Mesodermal cell (in vitro differentiated cells): ENCODE data around the gene CPNE2.

Source experiments
- H3K27ac ChIP-seq: 2 replicates; pipeline ENCODE4 v1.7.0; 2013; ENCODE audit warnings: mild to moderate bottlenecking, low read depth, low read length, moderate library complexity; ENCODE audit not compliant: severe bottlenecking
- H3K36me3 ChIP-seq: 2 replicates; pipeline ENCODE4 v1.7.1; 2013; ENCODE audit warnings: mild to moderate bottlenecking, low read length, moderate library complexity; ENCODE audit not compliant: control insufficient read depth, insufficient read depth
- H3K4me1 ChIP-seq: one replicate; pipeline ENCODE4 v1.7.1; 2013; ENCODE audit warnings: mild to moderate bottlenecking, low read length; ENCODE audit not compliant: insufficient read depth, control insufficient read depth, poor library complexity, severe bottlenecking
- H3K4me3 ChIP-seq: 2 replicates; pipeline ENCODE4 v1.7.0; 2013; ENCODE audit warnings: low read length, control low read depth, mild to moderate bottlenecking; ENCODE audit not compliant: insufficient read depth, poor library complexity, severe bottlenecking; ENCODE audit errors: extremely low read depth
- H3K9me3 ChIP-seq: 2 replicates; pipeline ENCODE4 v1.7.1; 2013; ENCODE audit warnings: mild to moderate bottlenecking, low read length, moderate library complexity; ENCODE audit not compliant: control insufficient read depth
- WGBS, 2 experiments: methylation state at CpG; one replicate each; pipeline ENCODE4 v1.1.5; 2013; ENCODE audit warnings: missing lambda C conversion rate in 2 of 2; ENCODE audit not compliant: insufficient coverage in 2 of 2; 5-methylcytosine and 5-hydroxymethylcytosine counted together

Gene CPNE2

DNA sequence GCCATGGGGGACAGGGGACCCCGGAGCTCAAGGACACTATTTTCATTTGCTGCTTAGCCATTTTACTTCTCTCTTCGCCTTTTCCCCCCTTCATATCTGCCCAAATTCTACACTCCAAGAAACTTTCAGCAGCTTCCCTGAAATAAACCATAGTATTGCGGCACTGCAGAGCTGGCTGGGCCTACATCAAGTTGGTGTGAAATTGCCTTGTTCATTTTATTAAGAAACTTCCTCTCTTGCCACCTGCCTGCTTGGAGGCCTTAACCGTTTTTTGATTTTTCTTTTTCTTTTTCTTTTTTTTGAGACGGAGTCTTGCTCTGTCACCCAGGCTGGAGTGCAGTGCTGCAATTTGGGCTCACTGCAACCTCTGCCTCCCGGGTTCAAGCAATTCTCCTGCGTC is 7.4 kb upstream of the CPNE2 start:
- Histone ChIP-seq H3K36me3 (no peaks in the 10 kb centered on the region), H3K4me3 (no peak overlapping the region), H3K27ac (no peak overlapping the region), H3K4me1 (no peaks in the 10 kb centered on the region), H3K9me3 (no peaks in the 10 kb centered on the region)
- 95 to 99% methylated on average over 6 to 7 of the region's 7 CpGs for WGBS, 2 experiments

DNA sequence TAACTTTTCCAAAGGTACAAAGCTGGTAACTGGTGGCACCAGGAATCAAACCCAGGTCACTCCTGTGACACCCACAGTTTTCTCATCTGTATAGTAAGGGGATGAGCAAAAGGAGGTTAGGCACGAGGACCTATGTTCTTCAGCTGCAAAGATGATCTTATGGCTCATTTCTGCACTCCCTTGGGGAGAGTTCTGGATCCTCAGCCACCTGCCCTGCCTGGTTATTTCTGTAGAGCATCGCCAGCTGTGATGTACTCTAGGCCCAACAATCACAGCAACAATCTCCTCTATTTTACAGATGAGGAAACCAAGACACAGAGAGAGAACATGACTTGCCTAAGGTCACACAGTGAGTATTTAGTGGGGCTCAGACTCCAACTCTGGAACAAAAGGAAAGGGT is 5.4 kb upstream of the CPNE2 start:
- WGBS, 2 experiments: 83 to 100% methylated on average over 1 to 2 of the region's 2 CpGs
- no peaks in the 10 kb centered on the region for H3K36me3 ChIP-seq
- H3K9me3 ChIP-seq: no peaks in the 10 kb centered on the region
- peaks cover 6% of the 10 kb centered on the region for H3K4me1 ChIP-seq
- H3K27ac ChIP-seq: no peak overlapping the region
- no peak overlapping the region for H3K4me3 ChIP-seq

DNA sequence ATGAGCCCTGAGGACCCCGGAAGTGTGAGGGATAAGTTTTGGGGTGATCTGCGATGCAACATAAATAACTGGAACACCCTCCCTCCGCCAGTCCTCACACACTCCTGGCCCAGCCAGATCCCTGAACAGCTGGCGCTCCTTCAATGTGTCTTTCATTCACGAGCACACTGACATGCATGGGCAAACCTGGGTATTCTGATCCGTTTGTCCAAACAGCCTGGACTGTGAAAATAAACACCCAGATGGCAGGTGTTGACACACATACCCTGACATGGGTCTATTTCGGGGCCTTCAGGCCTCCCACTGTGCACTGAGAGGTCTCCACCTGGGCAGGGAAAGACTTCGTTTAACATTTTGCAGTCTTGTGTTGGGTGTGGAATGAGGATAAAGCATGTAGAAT is 3.0 kb upstream of the CPNE2 start:
- Histone ChIP-seq H3K4me1 (peaks cover 11% of the 10 kb centered on the region), H3K4me3 (no peak overlapping the region), H3K9me3 (no peaks in the 10 kb centered on the region), H3K27ac (no peak overlapping the region), H3K36me3 (peaks cover under 1% of the 10 kb centered on the region)
- 85 to 98% methylated on average over 6 to 8 of the region's 8 CpGs for WGBS, 2 experiments

DNA sequence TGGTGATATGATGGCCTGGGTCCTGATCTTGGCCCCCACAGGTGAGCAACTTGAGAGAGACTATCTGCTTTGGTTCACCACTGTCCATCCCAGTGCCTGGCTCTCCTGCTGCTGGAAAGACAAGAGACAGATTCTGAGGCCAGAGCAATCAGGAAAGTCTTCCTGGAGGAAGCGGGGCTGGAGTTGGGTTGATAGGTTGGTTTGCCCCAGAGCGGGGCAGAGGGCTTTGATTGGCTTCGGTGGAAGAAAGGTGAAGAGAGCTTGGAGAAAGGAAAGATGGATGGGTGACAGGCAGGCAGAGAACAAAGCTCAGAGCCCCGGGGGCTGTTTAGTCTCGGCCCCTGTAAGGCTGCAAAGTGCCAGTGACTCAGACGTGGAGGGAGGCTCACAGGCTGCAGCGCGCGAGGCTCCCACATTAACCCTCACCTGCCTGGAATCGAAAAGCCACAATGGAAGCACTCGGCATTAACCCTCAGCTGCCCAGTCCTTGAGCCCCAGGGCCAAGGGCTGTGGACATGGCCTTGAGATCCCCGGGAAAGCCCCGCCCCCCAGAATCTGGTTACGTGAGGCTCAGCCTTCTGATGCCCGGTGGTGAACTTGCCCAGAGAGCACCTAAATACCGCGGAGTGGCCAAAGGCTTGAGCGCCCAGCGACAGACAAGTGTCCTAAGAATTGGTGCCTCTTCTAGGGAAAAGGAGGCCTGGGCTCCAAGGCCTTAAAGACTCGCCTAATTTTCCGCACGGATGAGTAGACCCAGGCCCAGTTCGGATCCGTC is 996 bp upstream of the CPNE2 start:
- H3K4me3 ChIP-seq: peak overlapping the region; percentile 55
- WGBS, 2 experiments: 7 to 10% methylated on average over 22 to 24 of the region's 24 CpGs
- H3K36me3 ChIP-seq: peaks cover 15% of the 10 kb centered on the region
- H3K4me1 ChIP-seq: peaks cover 11% of the 10 kb centered on the region
- H3K27ac ChIP-seq: peak overlapping the region; percentile 54
- H3K9me3 ChIP-seq: no peaks in the 10 kb centered on the region

DNA sequence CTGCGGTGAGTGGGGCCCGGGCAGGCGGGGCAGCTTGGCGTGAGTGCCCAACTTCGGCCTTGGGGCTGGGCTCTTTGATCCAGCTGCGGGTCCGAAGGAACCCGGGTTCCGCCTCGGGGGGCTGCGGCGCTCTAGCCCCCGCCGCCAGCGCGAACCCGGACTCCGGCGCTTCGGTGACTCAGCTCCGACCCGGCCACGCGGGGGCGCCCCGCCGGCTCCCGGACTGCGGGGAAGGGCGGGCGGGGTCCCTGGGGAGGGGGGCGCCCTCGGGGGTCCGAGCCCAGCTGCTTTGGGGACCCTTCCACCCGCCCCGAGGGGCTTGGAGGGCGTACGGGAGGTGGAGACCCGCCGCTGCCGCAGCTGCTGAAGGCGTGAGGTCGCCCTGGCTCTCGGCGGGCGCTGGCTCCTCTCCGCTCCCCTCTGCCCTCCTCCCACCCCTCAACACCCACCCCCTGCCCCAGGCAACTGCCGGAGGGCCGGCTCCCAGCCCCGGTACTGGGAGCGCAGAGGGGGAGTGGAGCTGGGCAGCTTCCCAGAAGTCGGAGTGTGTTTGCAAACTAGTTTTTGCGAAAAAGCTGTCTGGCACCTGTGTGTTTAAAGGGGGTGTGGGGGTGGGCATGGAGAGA is 516 bp downstream of the CPNE2 start:
- 0% methylated on average over 25 to 29 of the region's 53 CpGs for WGBS, 2 experiments
- Histone ChIP-seq H3K4me3 (peak overlapping the region; percentile 59), H3K36me3 (peaks cover 18% of the 10 kb centered on the region), H3K9me3 (no peaks in the 10 kb centered on the region), H3K4me1 (peaks cover 11% of the 10 kb centered on the region), H3K27ac (no peak overlapping the region)

DNA sequence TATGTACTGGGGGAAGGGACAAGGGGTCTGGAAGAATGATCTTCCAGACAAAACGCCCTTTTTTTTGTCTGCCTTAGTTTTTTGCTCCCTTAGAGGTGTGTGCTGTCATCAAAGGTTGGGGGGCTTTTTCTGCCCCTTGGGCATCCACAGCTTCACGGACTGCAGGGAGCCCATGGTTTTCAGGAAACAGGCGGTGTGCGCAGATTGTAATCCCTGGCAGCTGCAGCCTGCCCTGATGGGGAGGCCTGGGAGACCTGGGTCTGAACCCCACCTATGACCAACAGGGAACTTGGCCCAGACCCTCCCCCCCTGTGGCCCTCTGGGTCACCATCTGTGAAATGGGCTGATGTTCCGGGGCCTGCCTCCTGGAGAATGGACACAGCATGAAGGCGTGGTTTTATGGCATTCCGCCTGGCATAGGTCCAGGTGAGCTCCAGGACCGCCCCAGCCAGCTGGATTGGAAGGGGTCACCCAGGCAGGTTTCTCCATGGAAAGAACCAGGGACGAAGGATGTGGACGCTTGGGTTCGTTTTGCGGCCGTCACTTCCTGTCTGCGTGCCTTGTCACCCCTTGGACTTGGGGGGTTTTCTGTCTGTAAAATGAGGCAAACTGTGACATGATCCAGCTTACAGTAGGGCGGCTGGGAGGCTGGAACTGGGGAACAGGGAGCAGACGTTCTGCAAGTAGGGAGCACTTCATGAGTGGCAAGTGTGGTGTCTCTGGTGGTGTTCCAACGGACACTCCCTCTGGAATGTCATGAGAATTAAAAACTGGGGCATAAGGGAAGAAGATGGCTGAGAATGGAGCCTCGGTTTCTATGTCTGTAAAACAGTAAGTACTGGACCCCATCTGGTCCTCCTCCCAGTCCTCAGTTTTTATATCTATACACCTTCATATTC is 1.5 kb downstream of the CPNE2 start:
- Histone ChIP-seq H3K9me3 (no peaks in the 10 kb centered on the region), H3K27ac (no peak overlapping the region), H3K4me1 (peaks cover 11% of the 10 kb centered on the region), H3K4me3 (peak overlapping the region; percentile 59), H3K36me3 (peaks cover 18% of the 10 kb centered on the region)
- 90 to 94% methylated on average over 9 to 15 of the region's 18 CpGs for WGBS, 2 experiments

DNA sequence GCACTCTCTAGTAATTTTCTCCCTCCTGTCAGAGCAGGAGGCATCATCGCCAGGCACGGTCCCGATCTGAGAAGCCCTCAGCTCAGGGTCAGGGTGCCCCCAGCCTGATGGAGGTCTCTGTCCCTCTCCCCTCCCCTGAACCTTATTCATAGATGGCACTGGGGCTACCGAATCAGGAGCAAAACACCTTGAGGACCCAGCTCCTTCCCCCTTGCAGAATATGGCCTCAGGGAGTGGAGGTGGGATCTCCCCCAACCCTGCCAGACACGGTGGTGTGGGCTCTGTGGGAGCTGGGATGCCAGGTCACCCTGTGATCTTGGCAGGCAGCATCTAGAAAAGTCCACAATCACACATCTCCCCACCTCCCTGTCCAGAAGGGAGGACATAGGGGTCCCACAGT is 2.5 kb downstream of the CPNE2 start:
- Histone ChIP-seq H3K9me3 (no peaks in the 10 kb centered on the region), H3K4me3 (no peak overlapping the region)
- WGBS, 2 experiments: 97 to 100% methylated on average over 3 to 4 of the region's 5 CpGs

DNA sequence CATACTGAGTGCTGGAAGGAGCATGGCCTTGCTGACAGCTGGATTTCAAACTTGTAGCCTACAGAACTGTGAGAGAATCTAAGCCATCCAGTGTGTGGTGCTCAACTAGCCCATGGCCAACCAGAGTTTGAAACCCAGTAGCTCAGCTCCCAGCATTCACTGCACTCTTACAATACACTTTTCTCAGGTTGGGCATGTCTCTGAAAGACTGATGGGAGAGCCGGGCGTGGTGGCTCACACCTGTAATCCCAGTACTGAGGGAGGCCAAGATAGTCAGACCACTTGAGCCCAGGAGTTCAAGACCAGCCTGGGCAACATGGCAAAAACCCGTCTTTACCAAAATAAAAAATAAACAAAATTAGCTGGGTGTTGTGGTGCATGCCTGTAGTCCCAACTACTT is 3.8 kb downstream of the CPNE2 start:
- no peak overlapping the region for H3K27ac ChIP-seq
- H3K36me3 ChIP-seq: peaks cover 20% of the 10 kb centered on the region
- H3K9me3 ChIP-seq: no peaks in the 10 kb centered on the region
- peaks cover 9% of the 10 kb centered on the region for H3K4me1 ChIP-seq
- WGBS, 2 experiments: no CpG with 5 or more reads among the region's 3 CpGs
- H3K4me3 ChIP-seq: no peak overlapping the region

More for the DNA sequence above, 2.5 kb downstream of the CPNE2 start:
- Histone ChIP-seq H3K36me3 (peaks cover 18% of the 10 kb centered on the region), H3K27ac (no peak overlapping the region), H3K4me1 (peaks cover 11% of the 10 kb centered on the region)

DNA sequence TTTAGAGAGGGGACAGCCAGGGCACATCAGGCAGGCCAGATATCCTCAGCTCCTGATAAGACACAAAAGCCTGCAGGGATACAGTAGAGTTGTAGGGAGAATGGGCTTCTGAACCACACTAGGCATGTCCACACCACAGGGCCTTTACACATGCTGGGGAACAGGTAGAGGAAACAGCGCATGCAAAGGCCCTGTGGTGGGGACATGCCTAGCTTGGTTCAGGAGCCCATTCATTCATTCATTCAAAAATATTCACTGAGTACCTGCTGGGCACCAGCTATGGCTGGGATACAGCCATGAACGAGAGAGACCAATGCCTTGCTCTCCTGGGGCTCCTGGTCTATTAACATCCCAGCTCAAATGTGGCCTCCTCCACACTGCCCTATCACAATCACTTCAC is 4.4 kb downstream of the CPNE2 start:
- 94 to 96% methylated on average over 1 to 2 of the region's 2 CpGs for WGBS, 2 experiments
- H3K9me3 ChIP-seq: no peaks in the 10 kb centered on the region
- peaks cover 5% of the 10 kb centered on the region for H3K4me1 ChIP-seq
- peaks cover 24% of the 10 kb centered on the region for H3K36me3 ChIP-seq
- H3K27ac ChIP-seq: no peak overlapping the region
- no peak overlapping the region for H3K4me3 ChIP-seq

DNA sequence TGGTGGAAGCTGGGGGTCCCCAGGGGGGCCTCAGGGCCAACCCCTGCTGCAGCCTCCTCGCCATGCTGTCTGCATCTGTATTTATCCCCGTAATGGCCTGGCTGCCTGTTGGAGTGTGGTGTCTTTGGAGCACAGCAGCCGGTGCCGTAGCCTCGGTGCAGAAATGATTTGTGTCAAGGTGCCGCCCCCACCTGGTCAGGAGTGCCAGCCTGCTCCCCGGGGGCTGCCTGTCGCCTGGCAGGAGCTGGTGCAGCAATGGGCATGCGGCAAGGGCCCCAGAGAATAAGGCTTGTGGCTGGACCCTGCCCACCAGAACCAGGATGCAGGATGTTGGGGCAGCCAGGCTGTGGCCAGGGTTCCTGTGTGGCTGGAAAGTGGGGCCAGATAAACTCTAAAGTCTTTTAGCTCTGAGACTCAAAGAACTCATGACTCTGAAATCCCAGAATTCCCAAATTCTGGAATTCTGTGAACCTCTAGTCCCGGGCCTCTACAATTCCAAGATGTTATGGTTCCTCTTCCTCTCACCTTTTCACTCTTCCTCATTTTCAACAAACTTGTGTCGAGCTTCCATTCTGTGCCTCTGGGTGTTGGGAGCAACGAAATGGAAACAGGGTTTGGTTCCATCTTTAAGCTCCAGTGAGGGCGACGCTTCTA is 5.9 kb downstream of the CPNE2 start:
- Histone ChIP-seq H3K27ac (no peak overlapping the region), H3K4me1 (peaks cover 5% of the 10 kb centered on the region), H3K36me3 (peaks cover 24% of the 10 kb centered on the region), H3K4me3 (no peak overlapping the region), H3K9me3 (no peaks in the 10 kb centered on the region)
- 82 to 93% methylated on average over 12 to 13 of the region's 14 CpGs for WGBS, 2 experiments
